B cell (primary cell): ENCODE results near the gene MED26. TPM values are rescaled to one million over a fixed set of nuclear protein-coding genes. Genes with fewer than 3 reads are reported as not detected.

ENCODE experiments used
- ATAC-seq: fragments of 200-7000 bp; cut with Tn5 transposase; one replicate; pipeline ENCODE4 v1.10.0; 2021; ENCODE audit warnings: low read depth, mild to moderate bottlenecking, moderate number of reproducible peaks, moderate library complexity
- CTCF ChIA-PET: fragments of 350-600 bp; sonication (Branson Sonifier 250); formaldehyde crosslinking; loops from one replicate; lab custom pipeline; 2021; ENCODE audit warnings: antibody characterized with exemption, inconsistent platforms; lab: Charles Lee
- POLR2A ChIA-PET: fragments of 350-600 bp; sonication (Branson Sonifier 250); formaldehyde crosslinking; loops from one replicate; lab custom pipeline; 2021; ENCODE audit warnings: antibody characterized with exemption; lab: Charles Lee
- DNase-seq: peaks from one replicate; pipeline ENCODE4 v3.0.0; 2013
- H2AFZ ChIP-seq: 2 replicates; pipeline ENCODE4 v1.6.1; 2012; ENCODE audit warnings: mild to moderate bottlenecking, low read depth, low read length; ENCODE audit not compliant: insufficient read depth, poor library complexity, severe bottlenecking
- H3K27ac ChIP-seq, 2 donors: 1 replicate in 1 of 2; 2 replicates in 1 of 2; pipeline ENCODE4 v1.5.1; 2012 to 2013; ENCODE audit warnings: low read length in 2 of 2, mild to moderate bottlenecking in 2 of 2, moderate library complexity in 1 of 2
- H3K27me3 ChIP-seq, 4 experiments: fragments of 200-600 bp in 1 of 4; sonication (generic) in 1 of 4; replicated peaks in 1 of 4; 1 replicate in 2 of 4; 2 replicates in 2 of 4; pipeline versions ENCODE4 v1.6.1 to v1.7.0; 2013 to 2016; ENCODE audit warnings: low read length in 3 of 4, mild to moderate bottlenecking in 2 of 4, mixed read lengths in 1 of 4, moderate library complexity in 1 of 4; ENCODE audit not compliant: insufficient read depth in 4 of 4, control insufficient read depth in 3 of 4; ENCODE audit errors: control extremely low read depth in 1 of 4
- H3K36me3 ChIP-seq, 2 experiments: replicated peaks in 1 of 2; 1 replicate in 1 of 2; 2 replicates in 1 of 2; pipeline versions ENCODE4 v1.6.1 to v1.7.1; 2013; ENCODE audit warnings: low read length in 1 of 2; ENCODE audit not compliant: insufficient read depth in 2 of 2, control insufficient read depth in 1 of 2; ENCODE audit errors: control extremely low read depth in 1 of 2, extremely low read depth in 1 of 2
- H3K4me1 ChIP-seq, 2 donors: fragments of 200-600 bp in 1 of 2; sonication (generic) in 1 of 2; 1 replicate in 1 of 2; 2 replicates in 1 of 2; pipeline versions ENCODE4 v1.5.1 to v1.6.1; 2013 to 2017; ENCODE audit warnings: low read length in 2 of 2; ENCODE audit not compliant: control insufficient read depth in 2 of 2, insufficient read depth in 2 of 2
- H3K4me2 ChIP-seq: replicated peaks from 2 replicates; pipeline ENCODE3; 2012; ENCODE audit warnings: mild to moderate bottlenecking, low read depth, low read length; ENCODE audit not compliant: poor library complexity, severe bottlenecking
- H3K4me3 ChIP-seq, 5 experiments: fragments of 200-600 bp in 1 of 5; sonication (generic) in 1 of 5; 1 replicate in 3 of 5; 2 replicates in 2 of 5; pipeline versions ENCODE4 v1.5.1 to v1.7.0; 2011 to 2016; ENCODE audit warnings: low read length in 4 of 5, mild to moderate bottlenecking in 4 of 5, low read depth in 2 of 5, control low read depth in 1 of 5, moderate library complexity in 1 of 5; ENCODE audit not compliant: insufficient read depth in 1 of 5; ENCODE audit errors: control extremely low read depth in 1 of 5, extremely low read depth in 1 of 5
- H3K79me2 ChIP-seq: fragments of 200-600 bp; sonication (generic); one replicate; pipeline ENCODE4 v1.6.0; 2016; ENCODE audit warnings: low read length; ENCODE audit not compliant: control insufficient read depth, insufficient read depth
- H3K9ac ChIP-seq: fragments of 200-600 bp; sonication (generic); 2 replicates; pipeline ENCODE4 v1.6.1; 2017; ENCODE audit warnings: mild to moderate bottlenecking, low read length, moderate library complexity
- H3K9me3 ChIP-seq, 3 donors: one replicate each; pipeline versions ENCODE4 v1.6.1 to v1.7.1; 2013; ENCODE audit warnings: low read length in 2 of 3; ENCODE audit not compliant: control insufficient read depth in 2 of 3, insufficient read depth in 1 of 3; ENCODE audit errors: control extremely low read depth in 1 of 3
- H4K20me1 ChIP-seq: 2 replicates; pipeline ENCODE4 v1.6.0; 2012; ENCODE audit warnings: mild to moderate bottlenecking, low read length; ENCODE audit not compliant: insufficient read depth, control insufficient read depth, poor library complexity, severe bottlenecking
- H3K27ac Mint-ChIP-seq: one replicate; pipeline ENCODE4 v1.8.0; 2021; ENCODE audit warnings: mixed read lengths
- H3K27me3 Mint-ChIP-seq: one replicate; pipeline ENCODE4 v1.8.0; 2021; ENCODE audit warnings: mixed read lengths
- H3K4me1 Mint-ChIP-seq: one replicate; pipeline ENCODE4 v1.8.0; 2021; ENCODE audit warnings: mixed read lengths
- H3K4me3 Mint-ChIP-seq: one replicate; pipeline ENCODE4 v1.8.0; 2021; ENCODE audit warnings: mixed read lengths
- H3K9me3 Mint-ChIP-seq: one replicate; pipeline ENCODE4 v1.8.0; 2022; ENCODE audit warnings: mixed read lengths; ENCODE audit not compliant: insufficient read depth
- EZH2 ChIP-seq: IDR thresholded peaks from 2 replicates; pipeline ENCODE4 v1.6.1; 2012; ENCODE audit warnings: borderline replicate concordance, low read depth, mild to moderate bottlenecking, moderate library complexity, low read length; ENCODE audit not compliant: insufficient read depth, poor library complexity, severe bottlenecking
- WGBS: methylation state at CpG from one replicate; pipeline ENCODE4 v1.1.5; 2013; ENCODE audit warnings: missing lambda C conversion rate; ENCODE audit not compliant: insufficient coverage; 5-methylcytosine and 5-hydroxymethylcytosine counted together
- intact Hi-C: fragments of 100-400 bp; cut with micrococcal nuclease; formaldehyde crosslinking; loops from one replicate; pipeline ENCODE4 v1.10.0; 2022
- polyA plus RNA-seq: library from polyadenylated mRNA; depleted of rRNA; stranded (reverse); fragments of >200 nt; gene quantifications from 2 replicates; pipeline ENCODE4 v1.2.3, GENCODE V29; 2012
- total RNA-seq, 2 donors: library from RNA; stranded (reverse); fragments of 120-200 nt in 1 of 2; gene quantifications; 1 replicate in 1 of 2; 2 replicates in 1 of 2; pipeline versions ENCODE4 v1.2.3 to v1.2.4, GENCODE V29; 2013 to 2022
- TF ChIP-seq, protein P1 (sequence below): fragments of 200-600 bp; IDR thresholded peaks from one replicate; pipeline ENCODE4 v1.8.0; 2022; ENCODE audit warnings: antibody characterized with exemption, mild to moderate bottlenecking

The MED26 gene
- total and polyA plus RNA-seq, 2 donors (not counting 1 experiment from before 2014, with no cell fraction given): 15.6 to 33.6 TPM

DNA sequence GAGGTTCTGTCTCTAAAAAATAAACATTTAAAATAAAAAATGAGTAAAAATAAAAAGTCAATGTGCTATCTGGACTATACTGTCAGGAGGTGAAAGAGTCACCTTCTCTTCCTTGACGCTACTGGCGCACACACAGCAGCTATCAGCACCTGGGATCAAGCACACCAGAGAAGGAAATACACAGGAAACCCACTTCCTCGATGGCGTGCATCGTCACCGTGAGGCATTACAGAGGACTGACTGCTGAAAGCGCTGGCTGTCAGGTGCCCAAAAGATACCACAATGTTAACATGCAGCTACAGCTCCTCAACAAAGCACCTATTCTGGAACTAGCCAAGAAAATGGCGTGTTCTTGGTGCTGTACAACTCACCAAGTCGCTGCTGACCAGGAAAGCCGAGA, 61.8 kb downstream of the MED26 start:
- peak; percentile 85 for ATAC-seq
- peaks cover 35% of the 10 kb centered on the region for H3K79me2 ChIP-seq
- no peaks in the 10 kb centered on the region for H3K9me3 ChIP-seq
- H3K4me1 ChIP-seq: peaks cover 12 to 21% of the 10 kb centered on the region in 2 donors
- POLR2A ChIA-PET: no interaction called here
- CTCF ChIA-PET: interaction anchor here (0.7 kb wide), 1 partner anchor 97 kb away, joined by 3 read pairs; no protein-coding TSS in a partner anchor
- 10% methylated on average over 10 of the region's 10 CpGs for WGBS
- DNase-seq: peak; percentile 72
- peak overlapping the region; percentile 16 for H3K4me2 ChIP-seq
- H3K4me1 Mint-ChIP-seq: peaks cover 14% of the 10 kb centered on the region
- no peak overlapping the region for H2AFZ ChIP-seq
- peaks cover 13 to 45% of the 10 kb centered on the region in 2 experiments for H3K36me3 ChIP-seq
- no peak overlapping the region for H3K4me3 Mint-ChIP-seq
- TF ChIP-seq, protein P1, sequence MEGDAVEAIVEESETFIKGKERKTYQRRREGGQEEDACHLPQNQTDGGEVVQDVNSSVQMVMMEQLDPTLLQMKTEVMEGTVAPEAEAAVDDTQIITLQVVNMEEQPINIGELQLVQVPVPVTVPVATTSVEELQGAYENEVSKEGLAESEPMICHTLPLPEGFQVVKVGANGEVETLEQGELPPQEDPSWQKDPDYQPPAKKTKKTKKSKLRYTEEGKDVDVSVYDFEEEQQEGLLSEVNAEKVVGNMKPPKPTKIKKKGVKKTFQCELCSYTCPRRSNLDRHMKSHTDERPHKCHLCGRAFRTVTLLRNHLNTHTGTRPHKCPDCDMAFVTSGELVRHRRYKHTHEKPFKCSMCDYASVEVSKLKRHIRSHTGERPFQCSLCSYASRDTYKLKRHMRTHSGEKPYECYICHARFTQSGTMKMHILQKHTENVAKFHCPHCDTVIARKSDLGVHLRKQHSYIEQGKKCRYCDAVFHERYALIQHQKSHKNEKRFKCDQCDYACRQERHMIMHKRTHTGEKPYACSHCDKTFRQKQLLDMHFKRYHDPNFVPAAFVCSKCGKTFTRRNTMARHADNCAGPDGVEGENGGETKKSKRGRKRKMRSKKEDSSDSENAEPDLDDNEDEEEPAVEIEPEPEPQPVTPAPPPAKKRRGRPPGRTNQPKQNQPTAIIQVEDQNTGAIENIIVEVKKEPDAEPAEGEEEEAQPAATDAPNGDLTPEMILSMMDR: no peak
- no peak for TF ChIP-seq EZH2
- no peaks in the 10 kb centered on the region for H3K27me3 ChIP-seq
- H3K27ac ChIP-seq: peak overlapping the region; percentile 7 to 36
- H3K27ac Mint-ChIP-seq: peak overlapping the region; percentile 81
- H3K9me3 Mint-ChIP-seq: no peaks in the 10 kb centered on the region
- no peaks in the 10 kb centered on the region for H3K27me3 Mint-ChIP-seq
- intact Hi-C loops: no loop called here
- no peak overlapping the region for H3K4me3 ChIP-seq
- no peak overlapping the region for H3K9ac ChIP-seq
- no peaks in the 10 kb centered on the region for H4K20me1 ChIP-seq

DNA sequence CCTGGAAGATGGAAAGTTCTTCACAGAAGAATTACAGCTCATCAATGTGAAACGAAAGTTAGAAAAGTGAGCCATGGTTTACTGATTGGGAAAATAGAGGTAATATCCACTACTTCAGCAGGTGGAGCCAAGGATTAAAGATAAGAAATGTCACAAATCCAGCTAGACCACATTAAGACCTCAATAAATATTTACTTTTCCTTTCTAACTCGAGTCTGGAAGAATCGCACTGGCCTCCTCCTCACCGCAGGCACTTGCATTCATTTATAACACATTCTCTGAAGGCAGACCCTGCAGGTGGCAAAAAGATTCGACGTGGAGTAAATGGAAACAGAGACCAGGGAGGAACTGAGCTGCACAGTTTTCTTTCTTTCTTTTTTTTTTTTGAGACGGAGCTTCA, 63.2 kb downstream of the MED26 start:
- H2AFZ ChIP-seq: no peak overlapping the region
- no peak overlapping the region for H3K9ac ChIP-seq
- TF ChIP-seq EZH2: no peak
- TF ChIP-seq, protein P1: no peak
- H3K4me1 Mint-ChIP-seq: peaks cover 9% of the 10 kb centered on the region
- POLR2A ChIA-PET: no interaction called here
- CTCF ChIA-PET: no interaction called here
- DNase-seq (no peak), ATAC-seq (no peak)
- H3K27ac Mint-ChIP-seq: peak overlapping the region; percentile 29
- H3K36me3 ChIP-seq: peaks cover 18 to 43% of the 10 kb centered on the region in 2 experiments
- WGBS: 84% methylated on average over 6 of the region's 7 CpGs
- no peaks in the 10 kb centered on the region for H3K9me3 ChIP-seq
- no peaks in the 10 kb centered on the region for H3K27me3 ChIP-seq
- no peak overlapping the region for H3K27ac ChIP-seq
- H3K4me3 Mint-ChIP-seq: no peak overlapping the region
- H3K79me2 ChIP-seq: peaks cover 28% of the 10 kb centered on the region
- H3K4me2 ChIP-seq: no peak overlapping the region
- H3K9me3 Mint-ChIP-seq: no peaks in the 10 kb centered on the region
- no peaks in the 10 kb centered on the region for H3K27me3 Mint-ChIP-seq
- no peaks in the 10 kb centered on the region for H4K20me1 ChIP-seq
- intact Hi-C loops: no loop called here
- H3K4me3 ChIP-seq: no peak overlapping the region
- H3K4me1 ChIP-seq: peaks cover 9 to 11% of the 10 kb centered on the region in 2 donors
